ENCODE data around the gene DPP6. TPM values are rescaled to one million over a fixed set of nuclear protein-coding genes. Genes with fewer than 3 reads are reported as not detected.

DPP6 gene
- total RNA-seq, 3 donors from 2014 or later: 0.59 to 0.98 TPM; not detected in 1

DNA sequence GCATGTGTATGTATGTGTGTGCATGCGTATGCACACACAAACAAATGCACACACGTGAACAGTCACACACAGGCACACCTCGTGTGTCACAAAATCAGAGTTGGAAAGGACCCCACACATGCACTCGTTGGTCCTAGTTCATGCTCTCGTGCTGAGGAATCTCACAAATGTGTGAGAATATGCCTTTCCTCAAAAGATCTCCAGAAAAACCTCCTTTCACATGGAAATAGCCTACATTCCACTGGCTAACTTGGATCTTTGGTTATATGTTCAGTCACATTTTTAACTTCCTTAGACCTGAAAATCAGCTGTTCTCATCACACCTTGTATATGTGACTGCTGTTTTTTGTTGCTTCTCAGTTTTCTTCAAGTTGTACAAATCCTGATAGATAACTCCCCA lies 256.7 kb downstream of the DPP6 start:
- H3K4me1 ChIP-seq: no peaks in the 10 kb centered on the region
- no peaks in the 10 kb centered on the region for H3K9me3 ChIP-seq
- H3K27ac ChIP-seq: no peak overlapping the region
- H3K36me3 ChIP-seq: no peaks in the 10 kb centered on the region
- no peak overlapping the region for H3K4me3 ChIP-seq
- peaks cover 0 to 36% of the 10 kb centered on the region in 2 donors for H3K27me3 ChIP-seq
- TF ChIP-seq, protein P1, sequence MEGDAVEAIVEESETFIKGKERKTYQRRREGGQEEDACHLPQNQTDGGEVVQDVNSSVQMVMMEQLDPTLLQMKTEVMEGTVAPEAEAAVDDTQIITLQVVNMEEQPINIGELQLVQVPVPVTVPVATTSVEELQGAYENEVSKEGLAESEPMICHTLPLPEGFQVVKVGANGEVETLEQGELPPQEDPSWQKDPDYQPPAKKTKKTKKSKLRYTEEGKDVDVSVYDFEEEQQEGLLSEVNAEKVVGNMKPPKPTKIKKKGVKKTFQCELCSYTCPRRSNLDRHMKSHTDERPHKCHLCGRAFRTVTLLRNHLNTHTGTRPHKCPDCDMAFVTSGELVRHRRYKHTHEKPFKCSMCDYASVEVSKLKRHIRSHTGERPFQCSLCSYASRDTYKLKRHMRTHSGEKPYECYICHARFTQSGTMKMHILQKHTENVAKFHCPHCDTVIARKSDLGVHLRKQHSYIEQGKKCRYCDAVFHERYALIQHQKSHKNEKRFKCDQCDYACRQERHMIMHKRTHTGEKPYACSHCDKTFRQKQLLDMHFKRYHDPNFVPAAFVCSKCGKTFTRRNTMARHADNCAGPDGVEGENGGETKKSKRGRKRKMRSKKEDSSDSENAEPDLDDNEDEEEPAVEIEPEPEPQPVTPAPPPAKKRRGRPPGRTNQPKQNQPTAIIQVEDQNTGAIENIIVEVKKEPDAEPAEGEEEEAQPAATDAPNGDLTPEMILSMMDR (IDR thresholded peaks at IDR 0.05): no peak
- TF ChIP-seq POLR2AphosphoS5 (IDR thresholded peaks at IDR 0.05) (no peak), POLR2A (IDR thresholded peaks at IDR 0.05) (no peak)
- intact Hi-C loops (cut with DNase I; ENCODE audit: low total_unique reads): no loop called here
- no peak for DNase-seq (ENCODE audit: low spot score in 2 of 2)

DNA sequence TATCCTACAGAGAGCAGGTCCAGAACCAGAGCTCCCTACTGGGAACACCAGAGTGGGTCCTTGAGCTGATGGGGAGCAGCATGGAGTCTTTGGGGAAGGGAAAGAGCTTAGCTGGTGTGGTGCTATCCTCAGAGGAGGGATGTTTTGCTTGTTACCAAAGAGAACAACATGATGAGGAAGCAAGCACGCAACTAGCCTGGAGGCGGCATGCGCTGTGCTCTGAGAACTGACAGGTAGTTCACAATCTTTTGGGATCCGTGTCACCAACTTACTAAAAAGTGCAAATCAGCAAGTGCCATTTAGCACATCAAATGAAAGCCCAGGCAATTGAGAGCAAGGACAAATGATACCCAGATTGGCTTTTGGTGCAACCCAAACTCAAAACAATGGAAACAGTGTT lies 257.9 kb downstream of the DPP6 start:
- no peak overlapping the region for H3K4me3 ChIP-seq
- intact Hi-C loops (cut with DNase I; ENCODE audit: low total_unique reads): no loop called here
- H3K27me3 ChIP-seq: peaks cover 0 to 24% of the 10 kb centered on the region in 2 donors
- H3K9me3 ChIP-seq: no peaks in the 10 kb centered on the region
- no peak for DNase-seq (ENCODE audit: low spot score in 2 of 2)
- H3K27ac ChIP-seq: no peak overlapping the region
- no peaks in the 10 kb centered on the region for H3K4me1 ChIP-seq
- H3K36me3 ChIP-seq: no peaks in the 10 kb centered on the region
- TF ChIP-seq, protein P1 (IDR thresholded peaks at IDR 0.05): no peak
- TF ChIP-seq POLR2AphosphoS5 (IDR thresholded peaks at IDR 0.05) (no peak), POLR2A (IDR thresholded peaks at IDR 0.05) (no peak)

DNA sequence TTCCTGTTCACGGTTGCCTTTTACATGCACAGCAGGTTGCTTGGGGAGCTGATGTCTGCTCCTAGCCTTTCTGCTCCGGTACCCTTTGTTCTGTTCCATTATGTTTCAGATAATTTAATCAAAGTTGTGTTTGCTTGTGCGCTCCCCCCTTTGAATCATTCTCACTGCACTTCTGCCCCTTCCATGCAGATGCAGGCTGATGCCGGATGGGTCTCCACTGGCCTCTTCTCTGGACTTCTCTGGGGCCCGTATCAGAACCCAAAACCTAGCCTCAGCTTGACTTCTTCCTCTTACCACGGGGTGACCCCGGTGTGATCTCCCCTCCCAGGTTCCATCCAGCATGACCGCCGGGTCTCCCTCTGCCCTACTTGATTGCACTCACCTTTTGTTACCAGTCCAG lies 272.0 kb downstream of the DPP6 start:
- TF ChIP-seq POLR2A (IDR thresholded peaks at IDR 0.05): no peak
- no peak for TF ChIP-seq POLR2AphosphoS5 (IDR thresholded peaks at IDR 0.05)
- TF ChIP-seq, protein P1 (IDR thresholded peaks at IDR 0.05): no peak
- no peak overlapping the region for H3K4me3 ChIP-seq
- H3K4me1 ChIP-seq: no peaks in the 10 kb centered on the region
- no peaks in the 10 kb centered on the region for H3K36me3 ChIP-seq
- intact Hi-C loops (cut with DNase I; ENCODE audit: low total_unique reads): no loop called here
- H3K9me3 ChIP-seq: no peaks in the 10 kb centered on the region
- no peak for DNase-seq (ENCODE audit: low spot score in 2 of 2)
- H3K27ac ChIP-seq: no peak overlapping the region
- no peaks in the 10 kb centered on the region for H3K27me3 ChIP-seq

DNA sequence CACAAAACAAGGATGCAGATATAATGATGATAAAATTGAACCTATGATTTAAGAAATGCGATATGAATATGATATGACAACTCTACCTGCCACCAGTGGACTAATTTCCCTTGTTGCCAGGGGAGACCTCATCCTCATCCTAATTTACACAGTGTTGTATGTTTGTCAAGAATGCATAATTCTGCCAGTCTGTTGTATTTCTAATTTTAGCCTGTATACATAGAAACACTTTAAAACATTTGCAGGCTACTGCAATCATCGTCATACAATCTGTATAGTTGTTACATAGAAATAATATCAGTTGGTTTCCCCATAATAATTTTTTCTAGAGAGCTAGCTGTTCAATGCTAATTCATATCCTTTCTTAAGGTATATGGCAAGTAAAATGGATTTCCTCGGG lies 274.2 kb downstream of the DPP6 start:
- Histone ChIP-seq H3K36me3 (no peaks in the 10 kb centered on the region), H3K4me1 (no peaks in the 10 kb centered on the region), H3K4me3 (no peak overlapping the region), H3K9me3 (no peaks in the 10 kb centered on the region), H3K27me3 (no peaks in the 10 kb centered on the region), H3K27ac (no peak overlapping the region)
- intact Hi-C loops (cut with DNase I; ENCODE audit: low total_unique reads): no loop called here
- TF ChIP-seq, protein P1 (IDR thresholded peaks at IDR 0.05): no peak
- TF ChIP-seq POLR2AphosphoS5 (IDR thresholded peaks at IDR 0.05) (no peak), POLR2A (IDR thresholded peaks at IDR 0.05) (no peak)
- no peak for DNase-seq (ENCODE audit: low spot score in 2 of 2)

DNA sequence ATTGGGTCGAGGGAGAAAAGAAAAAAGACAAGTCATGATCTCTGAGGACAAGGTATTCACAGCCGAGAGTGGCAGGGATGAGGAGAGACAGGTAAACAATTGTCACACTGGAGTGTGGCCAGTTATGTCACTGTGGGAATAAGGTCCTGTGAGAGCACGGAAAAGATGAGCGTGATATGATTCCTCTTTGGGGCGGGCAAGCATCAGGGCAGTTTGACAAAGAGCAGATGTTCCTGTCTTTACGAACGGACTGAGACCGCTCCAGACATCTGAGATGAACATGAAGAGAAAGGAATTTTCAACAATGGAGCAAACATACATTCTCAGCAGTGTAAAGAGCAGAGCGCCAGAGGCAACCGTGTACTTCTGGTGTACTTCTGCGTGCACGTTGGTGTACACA lies 278.1 kb downstream of the DPP6 start:
- intact Hi-C loops (cut with DNase I; ENCODE audit: low total_unique reads): no loop called here
- no peaks in the 10 kb centered on the region for H3K27me3 ChIP-seq
- H3K9me3 ChIP-seq: no peaks in the 10 kb centered on the region
- H3K4me1 ChIP-seq: no peaks in the 10 kb centered on the region
- H3K36me3 ChIP-seq: no peaks in the 10 kb centered on the region
- H3K27ac ChIP-seq: no peak overlapping the region
- TF ChIP-seq, protein P1 (IDR thresholded peaks at IDR 0.05): no peak
- TF ChIP-seq POLR2AphosphoS5 (IDR thresholded peaks at IDR 0.05) (no peak), POLR2A (IDR thresholded peaks at IDR 0.05) (no peak)
- H3K4me3 ChIP-seq: no peak overlapping the region
- DNase-seq (ENCODE audit: low spot score in 2 of 2): no peak
